Activated CD4-positive, alpha-beta T cell treated with anti-CD3 and anti-CD28 coated beads, Interleukin-10, Interleukin-2, amounts not matched to agents 100 ng/mL and 50 ng/mL, durations not matched to agents 16 hours and 8 hours (primary cell): ENCODE measurements around the gene KRTAP4-9.
"Not testable (repeated sequence)": the region's sequence is repeated elsewhere in the genome, so short reads cannot be mapped to it uniquely, and the experiment has no call there.

Experiments used
- DNase-seq: peaks from one replicate; pipeline ENCODE4 v3.0.0-alpha.2; 2020

The KRTAP4-9 gene

DNA sequence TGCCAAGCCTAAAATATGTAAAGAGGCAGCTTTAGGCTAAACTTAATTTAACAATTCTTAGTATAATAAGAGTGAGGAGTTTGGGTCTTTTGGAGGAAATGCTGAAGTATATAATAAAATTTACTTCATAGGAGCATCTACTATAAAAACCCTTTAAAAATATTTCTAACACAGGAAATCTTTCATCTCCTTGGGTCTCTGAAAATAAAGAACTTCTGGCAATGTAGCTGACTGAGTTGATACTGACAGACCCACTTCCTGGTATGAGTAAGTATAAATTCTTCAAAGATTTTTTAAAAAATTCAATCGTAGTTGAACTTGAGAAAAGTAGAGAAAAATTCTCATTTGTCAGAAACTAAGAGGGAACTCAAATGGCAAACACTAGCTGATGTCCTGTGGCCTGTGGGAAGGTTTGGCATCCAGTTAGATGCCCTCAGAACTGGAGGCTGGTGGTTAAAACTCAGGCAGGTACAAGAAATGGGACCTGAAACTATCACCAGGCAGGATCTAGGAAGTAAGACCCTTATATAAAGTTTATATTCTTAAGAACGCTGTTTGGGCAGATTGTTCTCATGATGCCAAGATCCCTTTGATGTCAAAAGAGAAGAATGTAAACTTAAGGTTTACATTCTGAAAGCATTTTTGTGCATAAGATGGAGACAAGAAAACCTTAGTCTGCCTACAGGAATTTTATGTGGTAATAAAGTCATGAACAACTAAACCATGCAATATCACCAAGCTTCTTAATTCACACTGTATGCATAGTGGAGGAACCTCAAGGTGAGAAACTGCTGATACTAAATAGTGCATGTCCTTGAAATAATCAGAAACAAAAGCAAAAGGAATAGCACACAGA, 28.9 kb downstream of the KRTAP4-9 start:
- no peak for DNase-seq

DNA sequence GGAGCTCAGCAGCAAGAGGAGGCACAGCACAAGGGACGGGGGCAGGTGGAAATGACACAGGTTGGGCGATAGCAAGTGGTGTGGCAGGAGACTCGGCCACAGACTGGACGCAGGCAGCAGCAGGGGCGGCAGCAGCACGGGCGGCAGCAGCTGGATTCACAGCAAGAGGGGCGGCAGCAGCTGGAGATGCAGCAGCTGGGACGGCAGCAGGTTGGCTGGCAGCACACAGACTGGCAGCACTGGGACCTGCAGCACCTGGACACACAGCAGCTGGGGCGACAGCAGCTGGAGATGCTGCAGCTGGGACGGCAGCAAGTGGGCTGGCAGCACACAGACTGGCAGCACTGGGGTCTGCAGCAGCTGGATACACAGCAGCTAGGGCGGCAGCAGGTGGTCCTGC, 34.7 kb downstream of the KRTAP4-9 start:
- not testable (repeated sequence) for DNase-seq

DNA sequence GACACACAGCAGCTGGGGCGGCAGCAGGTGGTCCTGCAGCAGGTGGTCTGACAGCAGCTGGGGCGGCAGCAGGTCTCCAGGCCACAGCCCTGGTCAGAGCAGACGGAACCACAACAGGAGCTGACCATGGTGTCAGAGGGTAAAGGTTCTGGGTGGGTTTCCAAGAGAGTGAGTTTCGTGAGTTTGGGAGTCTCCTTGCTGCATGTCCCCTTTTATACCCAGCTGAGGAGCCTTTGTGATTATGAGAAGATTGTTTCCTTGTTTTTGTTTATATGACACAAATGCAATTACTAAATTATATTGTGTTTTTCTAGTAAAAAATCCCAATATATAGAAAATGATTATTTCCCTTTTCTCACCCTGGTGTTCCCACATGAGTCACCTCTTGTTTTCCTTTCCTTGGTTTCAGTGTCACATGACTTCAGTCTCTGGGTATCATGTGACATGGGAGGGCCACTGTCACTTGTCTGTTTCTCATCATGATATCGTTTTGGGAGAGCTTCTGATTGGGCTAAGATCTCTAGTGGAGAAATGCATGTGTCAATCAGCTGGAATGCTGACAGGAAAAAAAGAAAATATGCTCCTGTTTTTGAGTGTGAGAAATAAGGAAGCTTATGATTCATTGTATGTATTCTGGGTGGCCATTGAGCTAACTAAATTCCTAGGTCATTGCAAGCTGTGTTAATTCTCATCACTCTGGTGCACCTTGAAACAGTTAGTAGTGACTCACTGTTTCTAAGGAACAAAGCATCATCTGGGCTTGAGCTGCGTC, 35.4 kb downstream of the KRTAP4-9 start, which contains the start of gene KRTAP4-6:
TSS of gene KRTAP4-6 (minus strand) at position 185 of the 772 bp plus-strand sequence. CDS start at position 128, 57 bp downstream.
- no peak for DNase-seq

DNA sequence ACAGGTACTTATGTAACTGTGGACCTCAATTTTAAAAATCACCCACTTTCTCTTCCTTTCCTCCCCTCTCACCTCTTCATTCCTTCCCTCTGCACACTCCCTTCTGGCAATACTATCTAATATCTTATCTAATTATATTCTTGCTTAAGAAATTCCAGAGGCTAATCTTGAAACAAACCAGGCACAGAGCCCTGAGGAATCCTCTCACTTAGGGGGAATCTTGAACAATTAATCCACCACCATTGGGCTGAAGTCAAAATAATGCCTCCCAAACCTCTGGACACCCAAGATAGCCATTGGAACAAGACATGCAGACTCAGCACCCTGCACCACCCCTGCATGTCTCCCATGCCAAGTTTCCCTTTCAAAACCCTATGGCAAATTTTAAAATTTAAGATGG, 36.2 kb downstream of the KRTAP4-9 start:
- DNase-seq: no peak

DNA sequence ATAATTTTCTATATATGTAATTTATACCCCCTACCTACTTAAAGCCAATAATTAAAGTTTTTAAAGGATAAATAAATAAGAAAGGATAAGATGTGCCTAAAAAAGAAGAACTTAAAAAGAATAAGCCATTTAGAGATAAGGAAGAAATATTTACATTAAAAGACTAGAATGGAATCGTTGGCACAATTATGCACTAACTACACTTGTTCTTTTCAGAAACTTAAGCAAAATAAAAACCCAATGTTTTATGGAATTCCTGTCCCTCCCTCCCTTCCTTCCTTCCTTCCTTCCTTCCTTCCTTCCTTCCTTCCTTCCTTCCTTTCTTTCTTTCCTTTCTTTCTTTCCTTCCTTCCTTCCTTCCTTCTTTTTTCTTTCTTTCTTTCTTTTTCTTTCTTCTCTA, 39.7 kb downstream of the KRTAP4-9 start:
- DNase-seq: no peak

DNA sequence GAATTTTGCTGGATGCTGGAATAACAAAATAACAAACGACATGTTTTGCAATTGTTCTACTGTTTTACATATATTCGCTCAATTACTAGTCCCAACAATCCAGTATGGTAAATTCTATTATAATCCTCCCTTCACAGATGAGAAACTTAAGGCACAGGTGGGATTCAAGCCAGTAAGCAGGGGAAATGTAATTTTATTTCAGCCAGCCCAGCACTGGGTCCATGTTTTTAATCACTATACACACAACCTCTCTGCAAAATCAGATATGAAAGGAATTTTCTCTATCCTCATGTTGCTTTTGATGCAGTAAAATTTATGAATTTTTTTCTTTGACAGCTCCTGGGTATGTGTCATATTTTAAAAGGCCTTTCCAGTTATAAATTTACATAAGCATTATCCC, 40.1 kb downstream of the KRTAP4-9 start:
- DNase-seq: no peak

DNA sequence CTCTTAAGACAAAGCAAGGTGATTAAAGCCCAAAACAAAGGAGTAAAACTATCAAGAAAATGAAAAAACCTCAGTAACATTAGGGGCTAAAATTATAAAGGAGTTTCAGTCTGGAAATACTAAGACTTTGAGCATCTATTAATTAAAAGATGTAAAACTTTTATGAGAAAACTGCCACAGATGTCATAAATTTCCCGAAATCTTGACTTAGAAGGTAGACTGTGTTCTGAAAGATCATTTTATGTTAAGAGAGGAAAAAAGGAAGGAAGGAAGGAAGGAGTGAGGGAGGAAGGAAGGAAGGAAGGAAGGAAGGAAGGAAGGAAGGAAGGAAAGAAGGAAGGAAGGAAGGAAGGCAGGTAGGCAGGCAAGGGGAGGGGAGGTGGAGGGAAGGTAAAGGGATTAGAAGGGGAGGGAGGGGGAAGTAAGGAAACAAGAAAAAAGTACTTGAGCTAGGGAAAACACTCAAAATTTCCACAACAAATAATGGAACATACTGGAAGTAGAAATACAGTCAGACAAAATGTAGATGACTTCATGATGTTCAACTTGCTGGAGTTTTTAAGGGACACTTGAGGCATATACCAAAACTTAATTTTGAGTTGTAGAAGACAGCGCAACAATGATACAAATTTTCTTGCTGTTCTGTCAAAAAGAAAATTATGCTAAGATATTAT, 42.5 kb downstream of the KRTAP4-9 start:
- no peak for DNase-seq

DNA sequence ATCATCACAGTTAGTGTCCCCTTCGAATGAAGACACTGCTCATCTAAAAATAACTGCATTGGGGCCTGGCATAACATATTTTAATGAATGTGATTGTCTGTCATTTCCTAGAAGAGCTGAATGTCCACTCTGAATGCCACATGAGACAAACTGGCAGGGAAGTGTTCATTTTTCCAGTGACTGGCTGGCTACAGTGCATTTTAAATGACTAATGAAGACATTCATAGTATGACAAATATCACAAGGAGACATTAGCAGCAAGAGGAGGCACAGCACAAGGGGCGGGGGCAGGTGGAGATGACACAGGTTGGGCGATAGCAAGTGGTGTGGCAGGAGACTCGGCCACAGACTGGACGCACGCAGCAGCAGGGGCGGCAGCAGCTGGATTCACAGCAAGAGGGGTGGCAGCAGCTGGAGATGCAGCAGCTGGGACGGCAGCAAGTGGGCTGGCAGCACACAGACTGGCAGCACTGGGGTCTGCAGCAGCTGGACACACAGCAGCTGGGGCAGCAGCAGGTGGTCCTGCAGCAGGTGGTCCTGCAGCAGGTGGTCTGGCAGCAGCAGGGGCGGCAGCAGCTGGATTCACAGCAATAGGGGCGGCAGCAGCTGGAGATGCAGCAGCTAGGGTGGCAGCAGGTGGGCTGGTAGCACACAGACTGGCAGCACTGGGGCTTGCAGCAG, 43.9 kb downstream of the KRTAP4-9 start:
- DNase-seq: not testable (repeated sequence)

DNA sequence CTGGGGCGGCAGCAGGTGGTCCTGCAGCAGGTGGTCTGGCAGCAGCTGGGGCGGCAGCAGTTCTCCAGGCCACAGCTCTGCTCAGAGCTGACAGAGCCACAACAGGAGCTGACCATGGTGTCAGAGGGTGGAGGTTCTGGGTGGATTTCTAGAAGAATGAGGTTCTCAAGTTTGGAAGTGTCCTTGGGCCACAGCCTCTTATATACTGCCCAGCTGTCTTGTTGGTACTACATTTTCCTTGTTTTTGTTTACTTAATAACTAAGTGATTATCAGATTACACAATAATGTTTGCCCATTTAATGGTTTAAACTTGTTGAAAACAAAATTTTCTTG, 44.4 kb downstream of the KRTAP4-9 start, which contains the start of gene KRTAP4-5:
TSS of gene KRTAP4-5 (minus strand) at position 174 of the 334 bp plus-strand sequence. CDS start at position 116, 58 bp downstream.
- DNase-seq: no peak

DNA sequence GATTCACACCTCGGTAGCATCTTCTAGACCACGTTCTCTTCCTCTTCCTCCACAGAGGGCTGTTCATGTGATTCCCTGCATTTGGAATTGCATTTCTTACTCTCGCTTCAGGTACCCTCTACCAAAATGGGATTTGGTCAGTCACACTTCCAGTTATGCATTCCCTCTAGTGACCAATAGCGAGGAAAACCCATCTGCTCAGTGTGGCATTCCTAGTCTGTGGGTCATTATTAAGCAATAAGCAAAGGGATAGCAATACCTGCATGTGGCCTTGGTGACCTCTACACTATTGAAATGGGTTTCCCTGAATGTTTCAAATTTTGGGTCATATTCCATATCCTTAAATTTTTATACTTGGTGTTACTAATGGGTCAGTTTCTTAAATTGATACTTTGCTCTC, 44.8 kb downstream of the KRTAP4-9 start:
- no peak for DNase-seq

DNA sequence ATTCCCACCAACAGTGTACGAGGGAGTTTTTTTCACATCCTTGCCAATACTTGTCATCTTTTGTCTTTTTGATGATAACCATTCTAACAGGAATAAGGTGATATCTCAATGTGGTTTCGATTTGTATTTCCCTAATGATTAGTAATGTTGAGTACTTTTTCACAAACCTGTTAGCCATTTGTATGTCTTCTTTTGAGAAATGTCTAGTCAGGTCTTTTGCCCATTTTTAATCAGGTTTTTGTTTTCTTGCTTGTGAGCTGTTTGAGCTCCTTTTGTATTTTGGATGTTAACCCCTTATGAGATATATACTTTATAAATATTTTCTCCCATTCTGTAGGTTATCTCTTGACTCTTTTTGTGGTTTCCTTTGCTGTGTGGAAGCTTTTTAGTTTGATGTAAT, 46.3 kb downstream of the KRTAP4-9 start:
- no peak for DNase-seq

DNA sequence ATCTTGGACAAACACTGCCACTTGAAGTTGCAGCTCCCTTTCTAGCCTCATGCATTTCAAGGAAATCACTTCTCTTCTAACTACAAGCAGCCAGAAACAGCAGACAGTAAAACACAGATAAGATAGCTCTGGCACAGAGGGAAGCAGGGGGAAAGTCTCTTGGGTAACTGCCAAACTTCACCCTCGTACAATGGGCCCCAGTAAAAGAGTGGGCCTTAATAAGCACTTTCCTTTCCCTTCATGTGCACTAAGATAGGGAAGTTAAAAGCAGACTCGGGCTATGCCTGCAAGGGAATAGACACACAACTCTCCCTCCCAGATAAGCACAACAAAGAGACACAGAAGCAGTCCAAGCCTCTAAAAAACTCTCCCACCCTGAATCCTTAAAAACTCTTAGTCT, 48.7 kb downstream of the KRTAP4-9 start:
- no peak for DNase-seq
